ENCODE measurements around the gene RPL4. TPM values are rescaled to one million over a fixed set of nuclear protein-coding genes. Genes with fewer than 3 reads are reported as not detected.
"Not testable (repeated sequence)": the region's sequence is repeated elsewhere in the genome, so short reads cannot be mapped to it uniquely, and the experiment has no call there.

RPL4 gene
- polyA plus RNA-seq, 2 donors: 2,290 to 3,299 TPM

DNA sequence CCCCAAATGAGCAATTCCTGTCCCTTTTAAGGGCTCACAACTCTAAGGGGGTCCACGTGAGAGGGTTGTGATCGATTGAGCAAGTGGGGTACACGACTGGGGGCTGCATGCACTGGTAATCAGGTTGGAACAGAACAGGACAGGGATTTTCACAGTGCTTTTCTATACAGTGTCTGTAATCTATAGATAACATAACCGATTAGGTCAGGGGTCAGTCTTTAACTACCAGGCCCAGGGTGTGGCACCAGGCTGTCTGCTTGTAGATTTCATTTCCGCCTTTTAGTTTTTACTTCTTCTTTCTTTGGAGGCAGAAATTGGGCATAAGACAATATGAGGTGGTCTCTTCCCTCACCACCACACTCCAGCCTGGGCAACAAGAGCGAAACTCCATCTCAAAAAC lies 39.4 kb downstream of the RPL4 start:
- not testable (repeated sequence) for H3K36me3 ChIP-seq (ENCODE audit: control insufficient read depth in 2 of 2, insufficient read depth in 2 of 2, low read length in 1 of 2); H3K27ac ChIP-seq (ENCODE audit: low read depth in 2 of 2, low read length in 1 of 2); H3K4me3 ChIP-seq (ENCODE audit: low read depth in 1 of 2, low read length in 2 of 2)

GRCh38 chr15:66462627-66463026 lies 42.0 kb downstream of the RPL4 start:
- WGBS, 2 donors: 71 to 85% methylated on average over 4 of the region's 4 CpGs
- peak overlapping the region in 1 of 2 donors; percentile 31 for H3K27ac ChIP-seq (ENCODE audit: low read depth in 2 of 2, low read length in 1 of 2)
- H3K4me3 ChIP-seq (ENCODE audit: low read depth in 1 of 2, low read length in 2 of 2): no peak overlapping the region
- no peaks in the 10 kb centered on the region for H3K9me3 ChIP-seq (ENCODE audit: control insufficient read depth in 2 of 2, insufficient read depth in 1 of 2, low read depth in 1 of 2, low read length in 1 of 2)
- H3K27me3 ChIP-seq (ENCODE audit: control insufficient read depth in 1 of 2, insufficient read depth in 2 of 2, low read length in 2 of 2): no peaks in the 10 kb centered on the region
- H3K36me3 ChIP-seq (ENCODE audit: control insufficient read depth in 2 of 2, insufficient read depth in 2 of 2, low read length in 1 of 2): peaks cover 0 to 5% of the 10 kb centered on the region in 2 donors
- H3K4me1 ChIP-seq (ENCODE audit: control insufficient read depth in 2 of 2, insufficient read depth in 2 of 2, low read length in 1 of 2): peaks cover 0 to 5% of the 10 kb centered on the region in 2 donors

More for the DNA sequence above, 39.4 kb downstream of the RPL4 start:
- H3K27me3 ChIP-seq (ENCODE audit: control insufficient read depth in 1 of 2, insufficient read depth in 2 of 2, low read length in 2 of 2); H3K9me3 ChIP-seq (ENCODE audit: control insufficient read depth in 2 of 2, insufficient read depth in 1 of 2, low read depth in 1 of 2, low read length in 1 of 2); H3K4me1 ChIP-seq (ENCODE audit: control insufficient read depth in 2 of 2, insufficient read depth in 2 of 2, low read length in 1 of 2): not testable (repeated sequence)
- WGBS, 2 donors: 94 to 95% methylated on average over 6 of the region's 6 CpGs

DNA sequence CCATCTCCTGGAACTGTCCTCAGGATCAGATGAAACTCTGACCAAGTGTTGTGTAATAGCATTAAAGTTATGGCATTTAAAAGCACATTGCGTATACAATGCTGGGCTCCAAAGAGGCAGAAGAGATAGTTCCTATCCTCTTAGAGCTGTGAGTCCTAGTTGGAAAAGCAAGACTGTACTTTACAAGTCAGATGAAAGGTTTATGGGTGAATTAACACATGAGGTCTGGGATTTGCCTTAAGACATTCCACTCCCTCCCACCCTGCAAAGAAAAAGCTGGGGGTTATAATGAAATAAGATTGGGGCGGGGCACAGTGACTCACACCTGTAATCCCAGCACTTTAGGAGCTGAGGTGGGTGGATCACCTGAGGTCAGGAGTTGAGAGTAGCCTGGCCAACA lies 42.7 kb downstream of the RPL4 start:
- H3K27me3 ChIP-seq (ENCODE audit: control insufficient read depth in 1 of 2, insufficient read depth in 2 of 2, low read length in 2 of 2): no peaks in the 10 kb centered on the region
- H3K36me3 ChIP-seq (ENCODE audit: control insufficient read depth in 2 of 2, insufficient read depth in 2 of 2, low read length in 1 of 2): peaks cover 0 to 5% of the 10 kb centered on the region in 2 donors
- no peaks in the 10 kb centered on the region for H3K9me3 ChIP-seq (ENCODE audit: control insufficient read depth in 2 of 2, insufficient read depth in 1 of 2, low read depth in 1 of 2, low read length in 1 of 2)
- peak overlapping the region in 1 of 2 donors; percentile 12 for H3K27ac ChIP-seq (ENCODE audit: low read depth in 2 of 2, low read length in 1 of 2)
- H3K4me3 ChIP-seq (ENCODE audit: low read depth in 1 of 2, low read length in 2 of 2): no peak overlapping the region
- H3K4me1 ChIP-seq (ENCODE audit: control insufficient read depth in 2 of 2, insufficient read depth in 2 of 2, low read length in 1 of 2): peaks cover 0 to 5% of the 10 kb centered on the region in 2 donors
- 74 to 82% methylated on average over 2 of the region's 2 CpGs for WGBS, 2 donors

DNA sequence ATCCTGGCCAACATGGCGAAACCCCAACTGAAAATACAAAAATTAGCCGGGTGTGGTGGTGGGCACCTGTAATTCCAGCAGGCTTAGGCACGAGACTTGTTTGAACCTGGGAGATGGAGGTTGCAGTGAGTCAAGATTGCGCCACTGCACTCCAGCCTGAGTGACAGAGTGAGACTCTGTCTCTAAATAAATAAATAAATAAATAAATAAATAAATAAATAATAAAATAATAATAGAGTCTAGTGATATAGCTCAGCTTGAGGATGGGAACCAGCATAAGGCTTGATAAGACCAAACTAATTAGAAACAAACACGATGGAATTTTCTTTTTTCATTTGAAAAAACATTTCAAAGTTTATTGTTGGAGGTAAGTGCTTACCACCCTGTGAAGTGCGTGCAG lies 43.4 kb downstream of the RPL4 start:
- H3K27ac ChIP-seq (ENCODE audit: low read depth in 2 of 2, low read length in 1 of 2): peak overlapping the region; percentile 12 to 85
- not testable (repeated sequence) for H3K4me1 ChIP-seq (ENCODE audit: control insufficient read depth in 2 of 2, insufficient read depth in 2 of 2, low read length in 1 of 2); H3K9me3 ChIP-seq (ENCODE audit: control insufficient read depth in 2 of 2, insufficient read depth in 1 of 2, low read depth in 1 of 2, low read length in 1 of 2); H3K36me3 ChIP-seq (ENCODE audit: control insufficient read depth in 2 of 2, insufficient read depth in 2 of 2, low read length in 1 of 2); H3K4me3 ChIP-seq (ENCODE audit: low read depth in 1 of 2, low read length in 2 of 2); H3K27me3 ChIP-seq (ENCODE audit: control insufficient read depth in 1 of 2, insufficient read depth in 2 of 2, low read length in 2 of 2)
- WGBS, 2 donors: 84 to 89% methylated on average over 6 of the region's 6 CpGs

GRCh38 chr15:66459818-66460615 lies 44.6 kb downstream of the RPL4 start:
- Histone ChIP-seq H3K36me3 (ENCODE audit: control insufficient read depth in 2 of 2, insufficient read depth in 2 of 2, low read length in 1 of 2) (peaks cover 0 to 5% of the 10 kb centered on the region in 2 donors), H3K27me3 (ENCODE audit: control insufficient read depth in 1 of 2, insufficient read depth in 2 of 2, low read length in 2 of 2) (no peaks in the 10 kb centered on the region), H3K27ac (ENCODE audit: low read depth in 2 of 2, low read length in 1 of 2) (peak overlapping the region in 1 of 2 donors; percentile 26), H3K4me3 (ENCODE audit: low read depth in 1 of 2, low read length in 2 of 2) (no peak overlapping the region), H3K9me3 (ENCODE audit: control insufficient read depth in 2 of 2, insufficient read depth in 1 of 2, low read depth in 1 of 2, low read length in 1 of 2) (no peaks in the 10 kb centered on the region), H3K4me1 (ENCODE audit: control insufficient read depth in 2 of 2, insufficient read depth in 2 of 2, low read length in 1 of 2) (peaks cover 0 to 5% of the 10 kb centered on the region in 2 donors)
- 72 to 75% methylated on average over 3 of the region's 3 CpGs for WGBS, 2 donors

GRCh38 chr15:66456211-66456610 lies 48.4 kb downstream of the RPL4 start:
- H3K4me1 ChIP-seq (ENCODE audit: control insufficient read depth in 2 of 2, insufficient read depth in 2 of 2, low read length in 1 of 2): peaks cover 0 to 5% of the 10 kb centered on the region in 2 donors
- H3K4me3 ChIP-seq (ENCODE audit: low read depth in 1 of 2, low read length in 2 of 2): no peak overlapping the region
- no peaks in the 10 kb centered on the region for H3K27me3 ChIP-seq (ENCODE audit: control insufficient read depth in 1 of 2, insufficient read depth in 2 of 2, low read length in 2 of 2)
- no peaks in the 10 kb centered on the region for H3K9me3 ChIP-seq (ENCODE audit: control insufficient read depth in 2 of 2, insufficient read depth in 1 of 2, low read depth in 1 of 2, low read length in 1 of 2)
- WGBS, 2 donors: 59 to 65% methylated on average over 3 of the region's 3 CpGs
- no peaks in the 10 kb centered on the region for H3K36me3 ChIP-seq (ENCODE audit: control insufficient read depth in 2 of 2, insufficient read depth in 2 of 2, low read length in 1 of 2)
- peak overlapping the region in 1 of 2 donors; percentile 18 for H3K27ac ChIP-seq (ENCODE audit: low read depth in 2 of 2, low read length in 1 of 2)

DNA sequence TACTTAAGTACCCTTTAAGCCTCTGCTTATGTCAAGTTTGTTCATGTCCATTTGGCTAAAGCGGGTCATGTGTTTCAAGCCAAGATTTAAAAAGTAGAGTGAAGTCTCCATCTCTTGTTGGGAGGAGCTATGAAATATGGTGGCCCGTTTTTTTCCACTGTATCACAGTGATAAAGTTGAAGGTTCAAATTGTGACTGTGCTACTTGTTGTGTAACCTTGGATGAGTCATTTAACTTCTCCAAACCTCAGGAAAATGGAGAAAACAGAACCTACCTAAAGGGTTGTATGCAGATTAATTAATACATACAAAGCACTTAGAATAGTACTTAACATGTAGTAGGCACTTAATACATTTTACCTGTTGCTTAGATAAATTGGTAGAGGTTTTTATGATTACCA lies 50.5 kb downstream of the RPL4 start:
- Histone ChIP-seq H3K4me1 (ENCODE audit: control insufficient read depth in 2 of 2, insufficient read depth in 2 of 2, low read length in 1 of 2) (no peaks in the 10 kb centered on the region), H3K27me3 (ENCODE audit: control insufficient read depth in 1 of 2, insufficient read depth in 2 of 2, low read length in 2 of 2) (no peaks in the 10 kb centered on the region), H3K4me3 (ENCODE audit: low read depth in 1 of 2, low read length in 2 of 2) (no peak overlapping the region), H3K9me3 (ENCODE audit: control insufficient read depth in 2 of 2, insufficient read depth in 1 of 2, low read depth in 1 of 2, low read length in 1 of 2) (no peaks in the 10 kb centered on the region), H3K36me3 (ENCODE audit: control insufficient read depth in 2 of 2, insufficient read depth in 2 of 2, low read length in 1 of 2) (no peaks in the 10 kb centered on the region), H3K27ac (ENCODE audit: low read depth in 2 of 2, low read length in 1 of 2) (no peak overlapping the region)
- WGBS, 2 donors: 83 to 93% methylated on average over 2 of the region's 2 CpGs

DNA sequence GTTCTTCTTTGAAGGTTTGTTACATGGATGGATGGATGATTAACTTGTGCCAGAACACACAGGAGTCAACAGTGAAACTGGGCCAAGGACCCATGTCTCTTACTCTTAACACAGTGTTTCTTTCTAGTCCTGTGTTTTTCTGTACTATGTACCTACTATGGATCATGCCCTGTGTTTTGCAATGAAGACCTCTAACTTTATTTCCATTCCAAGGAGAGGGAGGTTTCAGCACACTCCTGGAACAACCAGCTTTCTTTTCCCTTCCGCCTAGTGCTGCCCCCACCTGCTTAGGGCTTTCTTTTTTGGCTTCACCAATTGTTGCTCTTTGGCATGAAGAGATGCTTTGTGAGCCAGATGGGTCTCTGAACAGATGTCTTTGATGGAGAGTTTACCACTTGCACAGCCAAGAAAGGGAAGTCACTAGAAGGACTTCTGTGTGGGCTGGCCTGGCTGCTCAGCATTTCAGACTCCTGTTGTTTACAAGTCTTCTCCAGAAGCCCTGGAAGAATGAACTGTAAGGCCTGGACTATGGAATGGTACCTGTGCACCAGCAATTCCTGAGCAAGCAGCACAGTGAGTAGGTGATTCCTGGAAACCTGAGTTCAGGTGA lies 51.6 kb downstream of the RPL4 start:
- WGBS, 2 donors: 85 to 89% methylated on average over 1 of the region's 1 CpG

DNA sequence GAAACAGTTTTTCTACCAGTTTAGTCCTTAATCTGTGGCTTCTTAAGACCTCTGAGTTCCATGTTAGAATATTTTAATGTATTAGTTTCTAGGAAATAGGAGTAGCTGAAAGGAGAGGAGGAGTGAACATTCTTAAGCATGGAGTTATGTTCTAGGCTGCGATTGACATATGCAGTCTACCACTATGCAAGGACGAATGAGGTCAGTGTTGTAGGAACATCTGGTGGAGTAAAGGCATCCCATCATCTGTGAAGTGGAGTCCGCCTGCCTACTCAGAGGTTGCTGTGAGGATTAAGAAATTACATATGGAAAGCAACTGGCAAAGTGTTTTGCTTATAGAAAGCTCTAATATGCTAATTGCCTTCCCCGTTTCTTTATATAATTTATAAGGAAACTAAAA lies 52.2 kb downstream of the RPL4 start:
- no peaks in the 10 kb centered on the region for H3K9me3 ChIP-seq (ENCODE audit: control insufficient read depth in 2 of 2, insufficient read depth in 1 of 2, low read depth in 1 of 2, low read length in 1 of 2)
- WGBS, 2 donors: 88 to 92% methylated on average over 4 of the region's 4 CpGs

More for the DNA sequence above, 51.6 kb downstream of the RPL4 start:
- Histone ChIP-seq H3K27ac (ENCODE audit: low read depth in 2 of 2, low read length in 1 of 2) (no peak overlapping the region), H3K9me3 (ENCODE audit: control insufficient read depth in 2 of 2, insufficient read depth in 1 of 2, low read depth in 1 of 2, low read length in 1 of 2) (no peaks in the 10 kb centered on the region), H3K27me3 (ENCODE audit: control insufficient read depth in 1 of 2, insufficient read depth in 2 of 2, low read length in 2 of 2) (no peaks in the 10 kb centered on the region), H3K36me3 (ENCODE audit: control insufficient read depth in 2 of 2, insufficient read depth in 2 of 2, low read length in 1 of 2) (no peaks in the 10 kb centered on the region), H3K4me1 (ENCODE audit: control insufficient read depth in 2 of 2, insufficient read depth in 2 of 2, low read length in 1 of 2) (no peaks in the 10 kb centered on the region), H3K4me3 (ENCODE audit: low read depth in 1 of 2, low read length in 2 of 2) (no peak overlapping the region)

More for the DNA sequence above, 52.2 kb downstream of the RPL4 start:
- Histone ChIP-seq H3K27me3 (ENCODE audit: control insufficient read depth in 1 of 2, insufficient read depth in 2 of 2, low read length in 2 of 2) (no peaks in the 10 kb centered on the region), H3K4me3 (ENCODE audit: low read depth in 1 of 2, low read length in 2 of 2) (no peak overlapping the region), H3K4me1 (ENCODE audit: control insufficient read depth in 2 of 2, insufficient read depth in 2 of 2, low read length in 1 of 2) (no peaks in the 10 kb centered on the region), H3K27ac (ENCODE audit: low read depth in 2 of 2, low read length in 1 of 2) (no peak overlapping the region), H3K36me3 (ENCODE audit: control insufficient read depth in 2 of 2, insufficient read depth in 2 of 2, low read length in 1 of 2) (no peaks in the 10 kb centered on the region)

Measured in esophagus (tissue), 2 donors.